ENCODE measurements around the gene APOF. TPM values are rescaled to one million over a fixed set of nuclear protein-coding genes. Genes with fewer than 3 reads are reported as not detected.

The APOF gene
- total RNA-seq, 1 experiment from 2014 or later, result not detected

- peaks cover 16% of the 10 kb centered on the region for H3K79me2 ChIP-seq (ENCODE audit: low read depth)
- DNase-seq, result peak; percentile 8 to 62
- peaks cover 4% of the 10 kb centered on the region; the same call in 1 of the 2 replicates for H3F3A ChIP-seq (ENCODE audit: insufficient read depth, low read depth)
- no peaks in the 10 kb centered on the region for H3K9me2 ChIP-seq (ENCODE audit: insufficient read depth)
- H3K9me3 ChIP-seq (ENCODE audit: insufficient read depth, low read depth), result no peaks in the 10 kb centered on the region
- intact Hi-C loops (cut with micrococcal nuclease; ENCODE audit: unreplicated experiment), result no loop called here
- POLR2A ChIA-PET (ENCODE audit: unreplicated experiment), result interaction anchor here (0.5 to 0.9 kb wide), 6 partner anchors 17 to 1366 kb away, joined by 3 to 20 read pairs (median 6); no protein-coding TSS in a partner anchor
- no peaks in the 10 kb centered on the region for H3K27me3 ChIP-seq (ENCODE audit: insufficient read depth, low read depth)
- H4K20me1 ChIP-seq (ENCODE audit: insufficient read depth), result no peaks in the 10 kb centered on the region
- BruUV-seq (replicated peaks), result TSS peak; percentile 67
- H3K4me1 ChIP-seq (replicated peaks; ENCODE audit: insufficient read depth), result peaks cover 17% of the 10 kb centered on the region
- peak overlapping the region; percentile 90 for H3K4me2 ChIP-seq
- peak overlapping the region; percentile 79 for H3K4me3 ChIP-seq
- peak overlapping the region; percentile 61 for H3K27ac ChIP-seq
- no peaks in the 10 kb centered on the region for H3K36me3 ChIP-seq (ENCODE audit: low read depth)
- H2AFZ ChIP-seq, result peak overlapping the region; percentile 80
- TF ChIP-seq EZH2 (IDR thresholded peaks at IDR 0.05; ENCODE audit: low read depth), result no peak
- TF ChIP-seq CTCF (conservative IDR thresholded peaks at IDR 0.05), result no peak
- CTCF ChIA-PET, result interaction anchor here (0.5 to 0.8 kb wide), 3 partner anchors 20 to 68 kb away, joined by 3 read pairs; partner anchors contain the start of gene IL23A
Observed at GRCh38 chr12:56358836-56359532, 3.7 kb downstream of the APOF start.

DNA sequence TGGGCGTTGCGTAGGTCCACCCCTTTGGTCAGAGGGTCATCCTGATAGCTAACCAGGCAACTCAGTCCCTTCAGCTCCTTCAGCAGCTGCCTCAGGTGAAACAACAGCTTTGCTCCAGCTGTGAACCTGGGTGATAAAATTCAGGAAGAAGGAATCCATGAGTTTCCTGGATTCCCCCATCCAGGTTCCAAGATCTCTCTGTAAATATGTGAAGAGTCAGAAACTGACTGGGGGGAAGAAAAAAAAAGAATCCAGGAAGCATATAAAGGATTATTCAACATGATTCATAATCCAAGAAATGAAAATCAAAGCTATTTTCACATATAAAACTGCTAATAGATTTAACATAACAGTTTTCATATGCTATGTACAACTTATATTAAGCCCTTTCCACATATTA lies 11.3 kb downstream of the APOF start:
- ChIA-PET CTCF (no interaction called here), POLR2A (ENCODE audit: unreplicated experiment) (interaction anchor here (0.5 to 1.4 kb wide), 2 partner anchors 9 to 15 kb away, joined by 8 to 22 read pairs; partner anchors contain the start of gene STAT2)
- Histone ChIP-seq H3K9me2 (ENCODE audit: insufficient read depth) (no peaks in the 10 kb centered on the region), H3K9me3 (ENCODE audit: insufficient read depth, low read depth) (no peaks in the 10 kb centered on the region), H3K27ac (peak overlapping the region; percentile 66), H2AFZ (no peak overlapping the region), H4K20me1 (ENCODE audit: insufficient read depth) (no peaks in the 10 kb centered on the region), H3K4me1 (replicated peaks; ENCODE audit: insufficient read depth) (peaks cover 21% of the 10 kb centered on the region), H3K27me3 (ENCODE audit: insufficient read depth, low read depth) (no peaks in the 10 kb centered on the region), H3K4me2 (peak overlapping the region; percentile 50), H3K79me2 (ENCODE audit: low read depth) (no peaks in the 10 kb centered on the region), H3F3A (ENCODE audit: insufficient read depth, low read depth) (peaks cover 28% of the 10 kb centered on the region), H3K4me3 (no peak overlapping the region), H3K36me3 (ENCODE audit: low read depth) (peaks cover 11% of the 10 kb centered on the region; the same call in 1 of the 2 replicates)
- BruUV-seq (replicated peaks), result no TSS peak
- TF ChIP-seq CTCF (conservative IDR thresholded peaks at IDR 0.05) (no peak), EZH2 (IDR thresholded peaks at IDR 0.05; ENCODE audit: low read depth) (no peak)
- no peak for DNase-seq
- intact Hi-C loops (cut with micrococcal nuclease; ENCODE audit: unreplicated experiment), result no loop called here

DNA sequence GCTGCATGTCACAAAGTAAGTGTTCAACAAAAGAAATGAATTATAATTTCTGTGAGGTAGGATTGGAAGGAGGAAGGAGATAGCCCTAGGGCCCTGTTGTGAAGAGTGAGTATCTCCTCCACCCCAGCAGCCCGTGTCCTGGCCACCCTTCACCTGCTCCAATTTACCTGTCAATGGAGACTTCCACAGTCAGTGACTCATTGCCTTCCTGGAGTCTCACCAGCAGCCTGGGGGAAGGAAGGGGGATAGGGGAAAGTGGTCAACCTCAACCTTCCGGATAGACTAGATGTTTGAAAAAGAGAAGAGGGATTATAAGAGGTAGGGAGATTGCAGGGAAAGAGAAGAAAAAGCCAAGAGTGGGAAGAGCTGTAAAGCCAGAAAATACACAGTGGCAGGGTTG lies 12.0 kb downstream of the APOF start:
- H3K4me1 ChIP-seq (replicated peaks; ENCODE audit: insufficient read depth), result peaks cover 21% of the 10 kb centered on the region
- H2AFZ ChIP-seq, result no peak overlapping the region
- H3K27me3 ChIP-seq (ENCODE audit: insufficient read depth, low read depth), result no peaks in the 10 kb centered on the region
- intact Hi-C loops (cut with micrococcal nuclease; ENCODE audit: unreplicated experiment), result no loop called here
- H3F3A ChIP-seq (ENCODE audit: insufficient read depth, low read depth), result peaks cover 28% of the 10 kb centered on the region
- no peak overlapping the region for H3K4me3 ChIP-seq
- peak; percentile 58 to 80 for DNase-seq
- H3K27ac ChIP-seq, result peak overlapping the region; percentile 66
- no peaks in the 10 kb centered on the region for H4K20me1 ChIP-seq (ENCODE audit: insufficient read depth)
- H3K36me3 ChIP-seq (ENCODE audit: low read depth), result peaks cover 11% of the 10 kb centered on the region; the same call in 1 of the 2 replicates
- ChIA-PET CTCF (no interaction called here), POLR2A (ENCODE audit: unreplicated experiment) (interaction anchor here (0.7 to 1.4 kb wide), 2 partner anchors 9 to 1226 kb away, joined by 3 to 22 read pairs; partner anchors contain the start of gene STAT2)
- no peak for TF ChIP-seq EZH2 (IDR thresholded peaks at IDR 0.05; ENCODE audit: low read depth)
- no peak for TF ChIP-seq CTCF (conservative IDR thresholded peaks at IDR 0.05)
- no peaks in the 10 kb centered on the region for H3K9me2 ChIP-seq (ENCODE audit: insufficient read depth)
- BruUV-seq (replicated peaks), result no TSS peak
- H3K4me2 ChIP-seq, result peak overlapping the region; percentile 50
- no peaks in the 10 kb centered on the region for H3K79me2 ChIP-seq (ENCODE audit: low read depth)
- no peaks in the 10 kb centered on the region for H3K9me3 ChIP-seq (ENCODE audit: insufficient read depth, low read depth)
